SK-N-MC (cell line): ENCODE results near the gene CCNF.

Experiments used
- EZH2 ChIP-seq: fragments of 200-600 bp; sonication (generic); IDR thresholded peaks from one replicate; pipeline ENCODE4 v1.6.1; 2017; ENCODE audit warnings: antibody characterized with exemption
- POLR2AphosphoS5 ChIP-seq: IDR thresholded peaks from 2 replicates; pipeline ENCODE4 v1.6.1; 2012; ENCODE audit warnings: mild to moderate bottlenecking, low read depth, low read length, borderline replicate concordance

- TF ChIP-seq POLR2AphosphoS5 (no peak), EZH2 (no peak)
Measured at GRCh38 chr16:2500918-2501750, 71.9 kb downstream of the CCNF start.
